Activated CD4-positive, alpha-beta memory T cell treated with anti-CD3 and anti-CD28 coated beads, Interleukin-2, amount 10 ng/mL, durations not matched to agents 7 days and 5 days (primary cell): ENCODE results near the gene PVALEF. TPM values are rescaled to one million over a fixed set of nuclear protein-coding genes. Genes with fewer than 3 reads are reported as not detected.

Experiments
- CTCF ChIA-PET: fragments of 350-600 bp; sonication (Branson Sonifier 250); formaldehyde crosslinking; loops from one replicate; lab custom pipeline; 2021; ENCODE audit warnings: antibody characterized with exemption, inconsistent platforms; lab: Charles Lee
- POLR2A ChIA-PET: fragments of 350-600 bp; sonication (Branson Sonifier 250); formaldehyde crosslinking; loops from one replicate; lab custom pipeline; 2021; ENCODE audit warnings: antibody characterized with exemption; lab: Charles Lee
- DNase-seq: peaks from one replicate; pipeline ENCODE4 v3.0.0-alpha.2; 2020
- H3K27ac Mint-ChIP-seq: one replicate; pipeline ENCODE4 v1.8.0; 2021; ENCODE audit warnings: mild to moderate bottlenecking, mixed read lengths
- H3K27me3 Mint-ChIP-seq: one replicate; pipeline ENCODE4 v1.8.0; 2021; ENCODE audit warnings: mixed read lengths
- H3K36me3 Mint-ChIP-seq: one replicate; pipeline ENCODE4 v1.8.0; 2021; ENCODE audit warnings: low read depth, mixed read lengths
- H3K4me1 Mint-ChIP-seq: one replicate; pipeline ENCODE4 v1.8.0; 2021; ENCODE audit warnings: mixed read lengths
- H3K4me3 Mint-ChIP-seq: one replicate; pipeline ENCODE4 v1.8.0; 2021; ENCODE audit warnings: mild to moderate bottlenecking, mixed read lengths
- H3K9me3 Mint-ChIP-seq: one replicate; pipeline ENCODE4 v1.8.0; 2021; ENCODE audit warnings: mixed read lengths
- total RNA-seq, 2 experiments: library from RNA; stranded (reverse); gene quantifications; one replicate each; pipeline ENCODE4 v1.2.3, GENCODE V29; 2021

PVALEF gene
- total RNA-seq, 2 experiments from 2014 or later, result not detected

DNA sequence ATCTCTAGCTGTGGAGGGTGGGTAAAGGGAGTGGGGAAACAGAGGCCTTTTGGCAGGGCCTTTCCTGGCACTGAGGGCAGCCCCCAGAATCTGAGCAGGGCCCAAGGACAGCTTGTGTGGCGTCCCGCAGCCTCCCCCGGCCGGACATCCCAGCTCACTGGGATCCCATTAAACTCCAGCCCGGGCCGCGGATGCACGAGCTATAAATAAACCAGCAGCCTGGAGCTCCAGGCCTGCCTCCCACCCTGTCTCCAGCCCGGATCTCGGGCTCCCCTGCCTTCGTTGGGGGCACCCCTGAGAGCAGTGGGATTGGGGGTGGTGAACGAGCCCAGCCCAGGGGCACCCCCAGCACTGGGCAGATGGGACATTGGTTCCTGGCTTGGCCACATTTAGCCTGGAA, 14.6 kb downstream of the PVALEF start:
- ChIA-PET CTCF (no interaction called here), POLR2A (no interaction called here)
- Mint-ChIP-seq H3K36me3 (no peaks in the 10 kb centered on the region), H3K4me1 (no peaks in the 10 kb centered on the region), H3K4me3 (no peak overlapping the region), H3K27ac (no peak overlapping the region), H3K27me3 (peaks cover 4% of the 10 kb centered on the region), H3K9me3 (no peaks in the 10 kb centered on the region)
- no peak for DNase-seq

DNA sequence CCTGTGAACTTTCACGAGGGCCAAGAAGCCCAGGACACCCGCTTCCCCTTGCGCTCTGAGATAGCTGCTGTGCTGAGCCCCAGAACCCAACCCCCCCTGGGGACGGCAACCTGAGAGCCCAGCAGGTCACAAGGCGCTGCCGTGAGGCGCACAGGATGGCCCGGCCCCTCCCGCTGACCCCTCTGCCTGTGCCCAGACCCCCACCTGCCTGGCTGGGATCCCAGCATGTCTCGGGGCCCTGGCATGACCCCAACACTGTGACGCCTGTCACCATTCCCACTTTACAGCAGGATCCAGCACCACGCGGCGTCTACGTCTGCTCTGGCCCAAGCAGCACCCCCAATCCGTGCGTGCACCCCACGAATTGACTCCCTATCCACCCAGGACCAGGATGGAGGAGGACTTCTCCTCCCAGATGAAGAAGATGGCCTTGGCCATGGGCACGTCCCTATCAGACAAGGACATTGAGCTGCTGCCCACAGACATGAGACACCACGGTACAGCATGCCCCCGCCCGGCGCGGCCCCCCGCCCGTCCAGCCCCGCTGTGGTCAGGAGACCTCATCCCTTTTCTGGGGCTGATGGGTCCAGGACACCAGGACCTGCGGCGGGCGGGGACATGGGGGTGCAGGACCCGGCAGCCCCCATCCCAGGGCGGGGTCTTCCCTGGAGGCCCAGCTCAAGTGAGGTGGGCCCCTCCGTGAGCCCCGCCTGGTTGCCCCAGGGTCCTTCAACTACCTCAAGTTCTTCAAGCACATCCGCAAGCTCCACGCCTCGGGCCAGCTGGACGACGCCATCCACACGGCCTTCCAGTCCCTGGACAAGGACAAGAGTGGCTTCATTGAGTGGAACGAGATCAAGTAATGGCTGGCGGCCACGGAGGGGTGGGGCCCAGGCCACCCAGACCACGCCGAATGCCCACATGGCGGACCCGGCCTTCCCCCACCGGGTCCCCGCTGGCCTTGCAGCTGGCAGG, 15.8 kb downstream of the PVALEF start:
- Mint-ChIP-seq H3K4me3 (no peak overlapping the region), H3K4me1 (no peaks in the 10 kb centered on the region), H3K9me3 (no peaks in the 10 kb centered on the region), H3K36me3 (no peaks in the 10 kb centered on the region), H3K27me3 (peaks cover 1% of the 10 kb centered on the region), H3K27ac (no peak overlapping the region)
- no peak for DNase-seq
- CTCF ChIA-PET, result interaction anchor here (0.6 kb wide), 1 partner anchor 152 kb away, joined by 6 read pairs; no protein-coding TSS in a partner anchor
- POLR2A ChIA-PET, result no interaction called here

DNA sequence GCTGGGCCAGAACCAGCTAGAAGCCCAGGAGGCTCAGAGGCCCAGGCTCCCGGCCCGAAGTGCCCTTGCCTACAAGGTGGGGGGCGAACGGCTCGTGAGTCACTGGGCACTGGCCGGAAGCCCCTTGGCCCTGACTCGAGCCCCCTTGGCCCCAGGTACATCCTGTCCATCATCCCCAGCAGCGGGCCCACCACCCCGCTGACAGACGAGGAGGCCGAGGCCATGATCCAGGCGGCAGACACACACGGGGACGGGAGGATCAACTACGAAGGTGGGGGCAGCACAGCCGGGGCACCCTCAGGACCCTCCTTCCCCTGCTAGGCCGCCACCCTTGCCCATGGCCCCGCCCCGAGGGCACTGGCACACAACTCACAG, 16.5 kb downstream of the PVALEF start:
- ChIA-PET CTCF (no interaction called here), POLR2A (no interaction called here)
- no peak overlapping the region for H3K27ac Mint-ChIP-seq
- H3K27me3 Mint-ChIP-seq, result no peaks in the 10 kb centered on the region
- DNase-seq, result no peak
- H3K4me1 Mint-ChIP-seq, result no peaks in the 10 kb centered on the region
- no peak overlapping the region for H3K4me3 Mint-ChIP-seq
- H3K9me3 Mint-ChIP-seq, result no peaks in the 10 kb centered on the region
- no peaks in the 10 kb centered on the region for H3K36me3 Mint-ChIP-seq

DNA sequence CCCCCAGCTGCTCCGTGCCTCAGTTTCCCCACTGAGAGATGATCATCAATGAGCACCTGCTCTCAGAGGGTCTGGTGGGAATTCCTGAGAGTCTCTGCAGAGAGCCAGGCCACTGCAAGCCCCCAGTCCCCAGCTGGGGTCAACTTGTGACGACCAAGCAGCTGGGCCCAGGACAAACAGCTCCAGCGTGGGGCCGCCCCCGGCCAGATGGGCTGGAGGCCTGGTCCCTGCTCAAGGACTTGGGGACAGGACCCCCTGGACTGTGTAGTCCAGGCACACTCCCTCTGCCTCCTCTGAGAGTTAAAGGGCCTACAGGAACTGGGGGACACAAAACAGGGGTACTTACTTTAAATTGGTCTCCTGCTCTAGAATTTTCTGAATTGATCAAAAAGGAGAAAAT, 17.3 kb downstream of the PVALEF start:
- ChIA-PET POLR2A (no interaction called here), CTCF (no interaction called here)
- no peak overlapping the region for H3K4me3 Mint-ChIP-seq
- H3K27ac Mint-ChIP-seq, result no peak overlapping the region
- no peaks in the 10 kb centered on the region for H3K36me3 Mint-ChIP-seq
- H3K9me3 Mint-ChIP-seq, result no peaks in the 10 kb centered on the region
- H3K27me3 Mint-ChIP-seq, result no peaks in the 10 kb centered on the region
- no peaks in the 10 kb centered on the region for H3K4me1 Mint-ChIP-seq
- no peak for DNase-seq

DNA sequence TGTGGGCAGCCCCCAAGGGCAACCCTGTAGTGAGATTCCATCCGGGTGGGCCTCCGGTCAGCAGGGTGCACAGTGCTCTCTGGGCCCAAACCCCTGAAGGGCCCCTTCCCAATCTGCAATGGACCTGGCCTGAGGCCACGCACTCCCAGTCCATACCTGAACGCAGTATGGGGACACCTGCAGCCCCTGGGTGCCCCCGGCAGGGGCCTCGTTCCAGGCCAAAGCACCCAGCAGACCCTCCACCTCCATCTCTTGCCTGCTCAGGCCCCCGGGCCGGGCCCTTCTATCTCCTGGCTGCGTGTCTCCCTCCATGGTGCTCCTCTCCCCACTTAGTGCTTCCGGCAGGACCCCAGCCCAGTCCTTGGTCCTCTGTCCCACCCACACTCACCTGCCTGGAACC, 18.0 kb downstream of the PVALEF start:
- H3K4me3 Mint-ChIP-seq, result no peak overlapping the region
- H3K36me3 Mint-ChIP-seq, result no peaks in the 10 kb centered on the region
- H3K27ac Mint-ChIP-seq, result no peak overlapping the region
- ChIA-PET POLR2A (no interaction called here), CTCF (no interaction called here)
- no peaks in the 10 kb centered on the region for H3K9me3 Mint-ChIP-seq
- no peaks in the 10 kb centered on the region for H3K27me3 Mint-ChIP-seq
- no peak for DNase-seq
- H3K4me1 Mint-ChIP-seq, result no peaks in the 10 kb centered on the region

DNA sequence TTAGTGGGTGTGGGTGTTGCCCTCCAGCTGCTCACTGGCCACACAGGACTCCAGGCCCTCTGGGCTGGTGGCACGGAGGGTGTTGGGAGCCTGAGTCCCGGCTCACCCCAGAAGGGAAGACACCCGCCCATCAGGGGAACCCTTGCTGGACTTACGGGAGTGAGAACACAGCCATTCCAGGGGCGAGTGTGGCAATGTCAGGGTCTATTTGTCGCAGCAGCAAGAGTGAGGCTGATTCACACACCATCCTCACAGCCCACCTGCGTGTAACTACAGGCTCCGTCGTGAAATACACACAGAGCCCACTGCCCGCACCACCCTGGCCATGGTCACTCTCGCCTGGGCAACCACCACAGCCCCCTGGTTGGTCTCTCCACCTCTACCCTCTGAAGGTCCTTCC, 18.5 kb downstream of the PVALEF start:
- H3K27me3 Mint-ChIP-seq, result no peaks in the 10 kb centered on the region
- no peak overlapping the region for H3K4me3 Mint-ChIP-seq
- no peaks in the 10 kb centered on the region for H3K9me3 Mint-ChIP-seq
- no peak overlapping the region for H3K27ac Mint-ChIP-seq
- ChIA-PET CTCF (no interaction called here), POLR2A (no interaction called here)
- no peaks in the 10 kb centered on the region for H3K4me1 Mint-ChIP-seq
- no peaks in the 10 kb centered on the region for H3K36me3 Mint-ChIP-seq
- no peak for DNase-seq

DNA sequence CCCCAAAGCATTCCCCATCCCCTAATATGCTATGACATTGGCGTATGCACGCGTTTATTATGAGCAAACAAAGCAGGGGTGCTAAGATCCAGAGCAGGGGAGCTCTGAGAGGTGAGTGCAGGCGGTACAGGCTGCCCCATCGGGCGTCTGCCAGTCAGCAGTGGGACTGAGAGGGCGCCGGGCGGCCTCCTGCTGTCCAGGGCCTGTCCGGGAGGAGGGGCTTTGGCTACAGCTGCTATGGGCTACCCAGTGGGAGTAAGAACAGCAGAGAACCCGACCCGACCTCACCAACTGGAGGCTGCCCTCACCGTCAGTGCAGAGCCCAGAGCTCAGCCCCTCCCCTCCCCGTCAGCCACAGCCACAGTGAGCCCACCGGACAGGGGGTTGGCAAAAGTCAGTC, 19.2 kb downstream of the PVALEF start:
- no peak for DNase-seq
- H3K36me3 Mint-ChIP-seq, result no peaks in the 10 kb centered on the region
- ChIA-PET POLR2A (no interaction called here), CTCF (no interaction called here)
- no peak overlapping the region for H3K27ac Mint-ChIP-seq
- no peaks in the 10 kb centered on the region for H3K9me3 Mint-ChIP-seq
- no peak overlapping the region for H3K4me3 Mint-ChIP-seq
- H3K4me1 Mint-ChIP-seq, result no peaks in the 10 kb centered on the region
- H3K27me3 Mint-ChIP-seq, result no peaks in the 10 kb centered on the region

DNA sequence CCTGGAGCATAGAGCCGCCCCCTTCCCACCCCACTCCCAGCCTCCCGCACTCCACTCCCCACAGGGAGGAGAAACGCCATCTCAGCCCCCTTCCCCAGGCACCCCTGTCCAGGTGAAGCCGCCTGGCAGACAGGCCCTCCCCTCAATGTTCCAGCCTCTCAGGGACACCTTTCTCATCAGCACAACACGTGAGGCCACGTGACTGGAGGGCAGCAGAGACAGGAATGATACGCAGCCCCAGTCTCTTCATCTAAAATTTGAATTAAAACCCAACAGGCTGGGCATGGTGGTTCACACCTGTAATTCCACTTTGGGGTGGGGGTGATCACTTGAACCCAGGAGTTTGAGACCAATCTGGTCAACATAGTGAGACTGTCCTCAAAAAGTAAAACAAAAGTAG, 20.9 kb downstream of the PVALEF start:
- ChIA-PET POLR2A (no interaction called here), CTCF (no interaction called here)
- Mint-ChIP-seq H3K27ac (no peak overlapping the region), H3K27me3 (no peaks in the 10 kb centered on the region), H3K9me3 (no peaks in the 10 kb centered on the region), H3K4me3 (no peak overlapping the region), H3K36me3 (no peaks in the 10 kb centered on the region), H3K4me1 (no peaks in the 10 kb centered on the region)
- DNase-seq, result no peak

DNA sequence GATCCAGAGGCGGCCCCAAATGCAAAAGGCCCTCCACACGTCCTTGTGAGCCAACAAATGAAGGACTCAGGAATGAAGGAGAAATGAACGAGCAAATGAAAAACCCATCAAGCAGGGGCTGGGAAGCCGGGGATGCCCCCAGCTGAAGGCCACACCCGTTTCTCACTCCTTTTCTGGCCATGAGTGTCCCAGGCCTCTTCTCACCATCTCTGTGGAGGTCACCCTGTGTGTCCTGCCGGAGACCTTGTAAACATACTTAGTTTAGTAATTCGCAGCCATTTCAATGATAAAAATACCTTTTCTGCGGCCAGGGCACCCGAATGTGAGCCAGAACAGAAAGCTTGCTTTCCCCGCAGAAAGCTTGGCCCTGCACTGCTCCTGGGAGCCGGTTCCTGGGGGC, 21.8 kb downstream of the PVALEF start:
- DNase-seq, result no peak
- H3K4me3 Mint-ChIP-seq, result no peak overlapping the region
- H3K9me3 Mint-ChIP-seq, result no peaks in the 10 kb centered on the region
- ChIA-PET POLR2A (no interaction called here), CTCF (no interaction called here)
- no peaks in the 10 kb centered on the region for H3K36me3 Mint-ChIP-seq
- H3K4me1 Mint-ChIP-seq, result no peaks in the 10 kb centered on the region
- no peak overlapping the region for H3K27ac Mint-ChIP-seq
- H3K27me3 Mint-ChIP-seq, result no peaks in the 10 kb centered on the region

DNA sequence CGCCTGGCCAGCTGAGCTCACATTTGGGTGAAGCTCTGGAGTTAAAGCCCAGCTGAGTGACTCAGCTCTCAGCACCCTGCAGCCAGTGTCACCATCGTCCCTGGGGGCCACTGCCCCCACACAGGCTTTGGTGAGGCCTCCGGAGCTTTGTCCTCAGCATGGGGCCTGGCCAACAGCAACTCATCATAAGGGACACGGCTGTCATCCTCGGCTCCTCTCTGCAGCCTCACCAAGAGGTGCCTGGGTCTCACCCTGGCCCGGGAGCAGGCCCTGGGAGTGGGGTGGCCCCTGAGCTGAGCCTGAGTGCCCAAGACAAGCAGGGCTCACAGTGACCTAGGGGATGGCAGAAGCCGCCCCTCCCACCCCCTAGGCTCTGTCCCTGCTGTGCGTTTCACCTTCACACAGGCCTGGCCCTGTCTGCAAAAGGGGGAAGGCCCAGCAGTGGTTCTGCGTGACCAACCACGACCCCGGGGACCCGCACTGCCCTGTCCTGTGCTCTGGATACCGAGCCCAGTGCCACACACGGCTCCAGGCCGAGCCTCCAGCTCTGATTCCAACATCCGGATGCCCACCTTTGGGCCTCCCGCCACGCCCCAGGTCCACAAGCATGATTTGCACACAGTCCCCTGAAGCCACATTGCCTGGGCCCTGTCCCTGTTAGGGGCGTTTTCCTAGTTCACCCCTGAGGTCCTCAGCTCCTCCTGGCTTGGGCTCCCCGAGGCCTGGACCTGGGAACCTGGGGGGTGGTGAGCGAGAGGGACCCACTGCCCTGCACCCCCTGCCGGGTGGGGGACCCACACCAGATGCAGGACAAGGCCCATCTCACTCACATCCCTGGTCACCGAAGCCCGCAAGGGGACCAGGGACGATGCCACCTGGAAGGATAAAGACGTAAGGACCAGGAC, 22.5 kb downstream of the PVALEF start:
- H3K9me3 Mint-ChIP-seq, result no peaks in the 10 kb centered on the region
- POLR2A ChIA-PET, result no interaction called here
- DNase-seq, result no peak
- no peaks in the 10 kb centered on the region for H3K4me1 Mint-ChIP-seq
- H3K27me3 Mint-ChIP-seq, result no peaks in the 10 kb centered on the region
- CTCF ChIA-PET, result no interaction called here
- no peak overlapping the region for H3K27ac Mint-ChIP-seq
- H3K36me3 Mint-ChIP-seq, result no peaks in the 10 kb centered on the region
- no peak overlapping the region for H3K4me3 Mint-ChIP-seq

DNA sequence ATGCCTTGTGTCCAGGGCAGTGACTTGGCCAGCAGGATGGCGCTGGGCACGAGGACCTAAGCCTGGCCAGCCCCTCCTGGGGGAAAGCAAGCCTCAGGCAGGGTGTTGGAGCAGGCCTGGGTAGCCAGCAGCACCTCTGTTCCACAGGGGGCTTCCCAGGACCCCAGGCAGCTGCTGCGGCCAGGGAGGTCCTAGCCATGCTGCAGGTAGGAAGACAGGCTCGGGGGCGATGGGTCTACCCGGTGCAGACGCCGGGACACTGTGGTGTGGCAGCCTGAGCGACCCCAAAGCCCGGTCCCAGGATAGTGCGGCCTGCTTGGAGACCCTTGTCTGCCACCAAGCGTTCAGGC, 23.2 kb downstream of the PVALEF start:
- ChIA-PET POLR2A (no interaction called here), CTCF (no interaction called here)
- H3K27ac Mint-ChIP-seq, result no peak overlapping the region
- no peaks in the 10 kb centered on the region for H3K4me1 Mint-ChIP-seq
- no peaks in the 10 kb centered on the region for H3K27me3 Mint-ChIP-seq
- no peaks in the 10 kb centered on the region for H3K9me3 Mint-ChIP-seq
- no peaks in the 10 kb centered on the region for H3K36me3 Mint-ChIP-seq
- no peak overlapping the region for H3K4me3 Mint-ChIP-seq
- no peak for DNase-seq

DNA sequence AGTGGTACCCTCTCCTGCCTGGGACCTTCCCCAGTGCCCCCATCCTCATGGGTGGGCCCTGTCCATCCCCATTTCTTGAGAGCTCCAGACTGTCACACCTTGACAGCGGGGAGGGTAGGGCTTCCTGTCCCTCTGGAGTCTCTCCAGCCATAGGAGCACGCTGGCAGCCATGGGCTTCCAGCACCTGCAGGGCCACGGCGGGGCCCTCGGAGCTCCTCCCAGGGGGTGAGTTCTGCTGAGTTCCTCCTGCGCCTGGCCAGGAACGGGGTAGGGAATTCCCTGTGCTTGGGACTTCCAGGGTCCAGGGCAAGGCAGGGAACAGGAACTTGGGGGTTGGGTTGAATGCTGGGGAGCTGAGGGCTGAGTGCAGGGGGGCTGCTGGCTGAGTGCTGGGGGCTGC, 23.7 kb downstream of the PVALEF start:
- H3K36me3 Mint-ChIP-seq, result no peaks in the 10 kb centered on the region
- H3K4me3 Mint-ChIP-seq, result no peak overlapping the region
- no peaks in the 10 kb centered on the region for H3K4me1 Mint-ChIP-seq
- no peak for DNase-seq
- ChIA-PET POLR2A (no interaction called here), CTCF (no interaction called here)
- no peaks in the 10 kb centered on the region for H3K9me3 Mint-ChIP-seq
- no peaks in the 10 kb centered on the region for H3K27me3 Mint-ChIP-seq
- H3K27ac Mint-ChIP-seq, result no peak overlapping the region

DNA sequence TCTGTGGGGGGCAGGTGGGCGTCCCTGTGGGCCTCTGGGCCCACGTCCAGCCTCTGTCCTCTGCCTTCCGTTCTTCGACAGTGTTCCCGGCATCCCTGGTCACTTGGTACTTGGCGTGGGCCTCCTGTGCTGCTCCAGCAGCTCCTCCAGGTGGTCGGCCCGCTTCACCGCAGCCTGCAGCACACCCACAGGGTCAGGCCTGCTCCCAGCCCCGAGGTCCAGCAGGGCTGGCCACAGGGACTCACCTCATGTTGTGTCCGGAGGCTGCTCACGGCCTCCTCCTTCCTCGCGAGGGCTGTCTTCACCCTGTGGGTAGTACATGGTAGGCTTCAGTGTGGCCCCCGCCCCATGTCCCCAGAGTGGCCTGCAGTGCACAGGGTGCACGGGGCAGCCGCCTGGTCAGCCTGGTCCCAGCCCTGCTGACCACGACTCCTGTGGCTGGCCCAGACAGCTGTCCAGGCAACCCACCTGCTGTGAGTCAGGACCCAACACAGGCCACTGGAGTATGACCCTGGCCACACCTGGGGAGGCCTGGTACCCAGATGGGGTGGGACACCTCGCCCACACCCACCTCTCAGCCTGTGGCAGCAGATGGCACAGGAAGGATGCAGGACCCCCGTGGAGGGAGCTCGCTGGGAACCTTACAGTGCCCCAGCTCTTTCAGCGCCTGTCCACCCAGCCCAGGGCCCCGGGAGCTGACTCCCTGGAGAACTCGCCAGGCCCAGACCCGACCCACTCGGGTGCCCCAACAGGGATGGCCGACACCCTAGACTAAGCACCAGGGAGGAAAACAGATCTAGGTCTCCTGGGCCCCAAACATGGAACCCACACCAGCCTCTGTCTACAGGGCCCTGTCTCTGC, 24.6 kb downstream of the PVALEF start:
- ChIA-PET CTCF (no interaction called here), POLR2A (no interaction called here)
- H3K36me3 Mint-ChIP-seq, result no peaks in the 10 kb centered on the region
- H3K27me3 Mint-ChIP-seq, result no peaks in the 10 kb centered on the region
- no peak overlapping the region for H3K4me3 Mint-ChIP-seq
- H3K4me1 Mint-ChIP-seq, result no peaks in the 10 kb centered on the region
- H3K27ac Mint-ChIP-seq, result no peak overlapping the region
- DNase-seq, result no peak
- H3K9me3 Mint-ChIP-seq, result no peaks in the 10 kb centered on the region
